Measurements from ENCODE around the gene ADAT2.
A peak's percentile ranks its signal among the peaks of the same experiment; 100 is the strongest.
"Not testable (repeated sequence)": the region's sequence is repeated elsewhere in the genome, so short reads cannot be mapped to it uniquely, and the experiment has no call there.

Gene ADAT2

GRCh38 chr6:143450453-143451371 is at the start of gene ADAT2, which contains the start of gene PEX3:
Gene ADAT2, minus strand, starts transcription at chr6:143450695. Its CDS starts 37 bp downstream, at chr6:143450658.
Gene PEX3, plus strand, starts transcription at chr6:143450805. Its CDS starts 238 bp downstream, at chr6:143451043.
- peak; percentile 82 for DNase-seq (ENCODE audit: low read depth)

- no peak for DNase-seq (ENCODE audit: low read depth)
These were observed 47.9 kb upstream of the ADAT2 start for GRCh38 chr6:143498428-143498827.

- DNase-seq (ENCODE audit: low read depth) = no peak
These were observed 46.5 kb upstream of the ADAT2 start for GRCh38 chr6:143496974-143497373.

DNA sequence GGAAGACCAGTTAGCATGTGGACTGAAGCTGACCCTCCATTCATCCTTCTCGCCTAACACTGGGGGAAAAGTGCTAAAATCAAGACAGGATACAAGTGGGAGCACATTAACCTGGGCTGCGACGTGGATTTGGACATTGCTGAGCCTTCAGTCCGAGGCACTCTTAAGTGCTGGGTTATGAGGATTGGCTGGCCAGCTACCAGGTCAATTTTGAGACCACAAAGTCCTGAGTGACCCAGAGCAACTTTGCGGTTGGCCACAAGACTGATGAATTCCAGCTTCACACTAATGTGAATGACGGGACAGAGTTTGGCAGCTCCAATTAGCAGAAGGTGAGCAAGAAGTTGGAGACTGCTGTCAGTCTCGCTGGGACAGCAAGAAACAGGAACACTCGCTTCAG is 40.3 kb upstream of the ADAT2 start:
- DNase-seq (ENCODE audit: low read depth) = no peak

DNA sequence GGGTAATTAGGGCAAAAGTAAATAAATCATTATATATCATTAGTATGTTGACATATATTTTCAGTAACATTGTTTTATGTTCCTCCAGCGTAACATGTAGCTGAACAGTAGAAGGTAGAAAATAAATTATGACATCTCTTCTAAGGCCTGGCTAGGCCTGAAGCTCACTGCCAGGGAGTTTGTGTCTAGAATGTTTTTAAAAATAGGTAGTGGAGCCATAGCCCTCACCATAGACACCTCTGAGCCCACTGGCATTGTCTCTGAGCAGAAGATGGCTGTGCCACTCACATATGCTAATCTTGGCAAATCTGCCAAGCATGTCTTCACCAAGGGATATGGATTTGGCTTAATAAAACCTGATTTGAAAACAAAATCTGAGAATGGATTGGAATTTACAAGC is 39.7 kb upstream of the ADAT2 start:
- DNase-seq (ENCODE audit: low read depth) = no peak

DNA sequence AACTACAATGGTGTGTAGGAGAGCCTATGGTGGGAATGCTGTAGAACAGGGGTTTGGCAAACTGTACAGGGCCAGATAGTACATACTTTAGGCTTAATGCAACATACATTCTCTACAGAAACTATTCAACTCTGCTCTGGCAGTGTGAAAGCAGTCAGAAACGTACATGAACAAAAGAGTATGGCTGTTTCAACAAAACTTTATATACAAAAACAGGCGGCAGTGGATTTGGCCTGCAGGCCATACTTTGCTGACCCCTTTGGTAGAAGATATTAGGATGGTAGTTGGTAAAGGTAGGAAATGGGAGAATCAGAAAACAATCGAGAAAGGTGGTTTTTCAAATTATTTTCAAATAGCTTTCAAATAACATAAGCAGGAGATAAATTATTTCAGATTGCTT is 36.3 kb upstream of the ADAT2 start:
- DNase-seq (ENCODE audit: low read depth) = no peak

GRCh38 chr6:143485967-143486366 is 35.5 kb upstream of the ADAT2 start:
- DNase-seq (ENCODE audit: low read depth) = no peak

- DNase-seq (ENCODE audit: low read depth) = no peak
These were observed 32.1 kb upstream of the ADAT2 start for GRCh38 chr6:143482593-143482992.

DNA sequence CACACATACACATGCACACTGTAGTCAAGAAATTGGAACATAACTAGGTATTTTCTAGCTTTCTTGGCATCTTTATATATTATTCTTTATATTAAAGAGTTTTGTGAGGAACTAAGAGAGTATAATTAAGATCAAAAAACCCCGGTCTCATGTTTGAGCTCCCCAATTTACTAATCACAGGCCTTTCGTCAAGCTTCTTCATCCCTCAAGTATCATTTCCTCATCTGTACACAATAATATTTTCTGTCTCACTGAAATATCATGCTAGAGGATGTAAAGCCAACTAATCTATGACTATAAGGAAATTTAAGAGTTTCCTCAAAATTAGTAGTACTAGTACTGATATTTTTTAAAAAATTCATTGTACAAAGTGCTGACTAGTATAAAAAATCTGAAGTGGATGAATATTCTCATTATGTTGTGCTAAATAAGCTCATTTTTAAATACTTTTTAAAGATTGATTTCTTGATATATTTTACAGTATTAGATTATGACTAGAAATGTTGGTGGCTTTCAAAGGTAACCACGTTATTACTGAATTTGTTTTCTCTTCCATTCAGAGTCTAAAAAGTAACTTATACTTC is 28.1 kb upstream of the ADAT2 start:
- no peak for DNase-seq (ENCODE audit: low read depth)

DNA sequence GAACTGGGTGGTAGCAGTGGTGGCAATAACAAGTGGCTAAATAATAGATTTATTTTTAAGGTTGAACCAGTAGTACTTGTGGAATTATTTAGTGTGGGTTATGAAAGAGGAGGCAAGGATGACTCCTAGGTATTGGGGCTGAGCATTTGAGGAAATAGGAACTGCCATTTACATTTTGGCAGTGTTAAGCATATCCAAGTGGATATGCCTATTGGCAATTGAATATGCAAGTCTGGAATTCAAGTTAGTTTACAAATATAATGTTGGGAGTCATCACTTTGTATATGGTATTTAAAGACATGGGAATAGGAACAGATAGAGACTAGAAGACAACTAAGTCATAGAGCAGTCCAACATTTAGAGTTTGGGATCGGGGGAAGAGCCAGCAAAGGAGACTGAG is 26.1 kb upstream of the ADAT2 start:
- no peak for DNase-seq (ENCODE audit: low read depth)

DNA sequence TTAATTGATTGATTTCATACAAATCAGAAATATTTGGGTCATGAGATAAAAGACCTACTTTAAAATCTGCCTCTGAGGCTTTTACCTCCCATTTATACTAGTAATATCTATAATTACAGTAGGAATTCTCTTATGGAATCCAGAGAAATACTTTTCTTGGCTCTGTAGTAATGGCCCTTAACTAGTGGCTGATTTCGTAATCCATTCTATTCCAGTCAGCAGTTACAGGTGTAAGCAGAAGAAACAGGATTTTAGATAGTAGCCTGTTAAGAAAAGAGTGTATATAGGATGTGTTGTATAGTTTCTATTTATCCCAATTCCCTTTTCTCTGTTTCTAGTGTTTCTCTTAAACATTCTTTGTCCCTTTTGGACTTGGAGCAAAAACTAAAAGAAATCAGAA is 21.3 kb upstream of the ADAT2 start:
- DNase-seq (ENCODE audit: low read depth) = no peak

DNA sequence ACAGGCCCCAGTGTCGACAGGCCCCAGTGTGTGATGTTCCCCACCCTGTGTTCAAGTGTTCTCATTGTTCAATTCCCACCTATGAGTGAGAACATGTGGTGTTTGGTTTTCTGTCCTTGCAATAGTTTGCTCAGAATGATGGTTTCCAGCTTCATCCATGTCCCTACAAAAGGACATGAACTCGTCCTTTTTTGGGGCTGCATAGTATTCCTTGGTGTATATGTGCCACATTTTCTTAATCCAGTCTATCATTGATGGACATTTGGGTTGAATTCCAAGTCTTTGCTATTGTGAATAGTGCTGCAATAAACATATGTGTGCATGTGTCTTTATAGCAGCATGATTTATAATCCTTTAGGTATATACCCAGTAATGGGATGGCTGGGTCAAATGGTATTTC is 18.3 kb upstream of the ADAT2 start:
- not testable (repeated sequence) for DNase-seq (ENCODE audit: low read depth)

DNA sequence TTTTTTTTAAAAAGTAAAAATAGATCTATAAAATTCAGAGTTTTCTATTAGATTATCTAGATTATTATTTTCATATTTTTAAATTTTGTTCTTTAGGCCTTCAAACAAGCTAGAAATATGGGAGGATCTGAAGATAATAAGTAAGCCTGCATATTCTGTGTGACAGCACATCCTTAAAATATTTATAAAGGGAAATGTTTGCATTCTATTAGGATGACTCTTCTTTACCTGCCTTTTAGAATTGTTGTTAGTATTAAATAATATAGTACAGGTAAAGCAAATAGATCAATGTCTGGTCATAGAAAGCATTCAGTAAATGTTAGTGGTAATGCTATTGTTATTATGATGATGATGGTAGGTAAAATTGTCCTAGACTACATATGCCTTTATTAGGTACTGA is 17.5 kb upstream of the ADAT2 start:
- DNase-seq (ENCODE audit: low read depth) = no peak

DNA sequence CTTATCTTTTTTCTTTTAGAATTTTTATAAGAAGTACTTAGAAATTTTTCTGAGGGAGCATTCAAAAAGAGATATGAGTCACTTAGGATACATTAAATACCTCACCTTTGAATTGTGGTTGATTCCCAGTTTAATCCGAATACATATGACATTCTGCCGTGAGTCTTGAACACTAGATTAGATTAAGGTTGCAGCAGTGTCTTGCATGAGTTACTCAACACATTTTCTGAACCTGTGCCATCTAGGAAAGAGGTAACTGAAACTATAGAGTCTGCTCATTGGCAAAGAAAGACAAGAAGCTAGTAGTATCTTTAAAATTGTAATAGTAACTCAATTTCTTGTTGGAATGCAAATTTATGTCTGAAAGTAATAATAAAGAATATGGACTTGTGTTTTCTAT is 15.1 kb upstream of the ADAT2 start:
- DNase-seq (ENCODE audit: low read depth) = no peak

DNA sequence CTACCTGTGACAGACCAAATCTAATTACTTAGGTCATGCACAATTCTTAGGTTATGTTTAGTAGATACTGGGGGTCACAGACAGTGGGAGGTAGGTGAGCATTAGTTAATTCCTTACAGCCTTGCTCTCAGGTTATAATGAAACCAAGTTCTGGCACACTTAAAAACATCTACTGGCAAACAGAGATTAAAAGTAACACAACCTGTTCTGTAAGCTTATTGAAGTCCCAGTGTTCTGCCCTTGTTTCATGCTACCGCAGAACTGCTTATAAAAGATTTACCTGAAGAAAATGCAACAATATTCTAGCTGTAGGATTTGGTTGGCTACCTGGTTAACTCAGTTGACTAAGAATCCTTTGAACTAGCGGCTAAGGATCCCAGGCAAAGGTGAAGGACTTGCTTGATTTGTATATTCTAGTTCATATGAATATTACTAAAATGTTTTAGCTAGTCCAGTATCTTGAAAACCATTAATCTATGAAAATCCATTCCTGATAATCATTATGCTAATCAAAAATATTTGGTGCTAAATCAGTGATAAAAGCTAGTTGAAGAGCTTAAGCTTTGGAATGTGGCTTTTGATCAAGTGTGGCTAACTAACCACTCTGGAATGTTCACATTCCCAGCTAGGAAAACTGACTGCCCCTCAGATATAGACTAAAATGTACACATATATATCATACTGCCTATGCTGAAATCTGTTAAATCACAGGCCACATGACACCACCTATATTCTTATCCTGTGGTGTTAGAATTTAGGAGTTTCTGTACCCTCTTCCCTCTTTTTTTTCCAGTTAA is 7.3 kb upstream of the ADAT2 start:
- no peak for DNase-seq (ENCODE audit: low read depth)

GRCh38 chr6:143451531-143451930 is 1.0 kb upstream of the ADAT2 start:
- DNase-seq (ENCODE audit: low read depth) = no peak

DNA sequence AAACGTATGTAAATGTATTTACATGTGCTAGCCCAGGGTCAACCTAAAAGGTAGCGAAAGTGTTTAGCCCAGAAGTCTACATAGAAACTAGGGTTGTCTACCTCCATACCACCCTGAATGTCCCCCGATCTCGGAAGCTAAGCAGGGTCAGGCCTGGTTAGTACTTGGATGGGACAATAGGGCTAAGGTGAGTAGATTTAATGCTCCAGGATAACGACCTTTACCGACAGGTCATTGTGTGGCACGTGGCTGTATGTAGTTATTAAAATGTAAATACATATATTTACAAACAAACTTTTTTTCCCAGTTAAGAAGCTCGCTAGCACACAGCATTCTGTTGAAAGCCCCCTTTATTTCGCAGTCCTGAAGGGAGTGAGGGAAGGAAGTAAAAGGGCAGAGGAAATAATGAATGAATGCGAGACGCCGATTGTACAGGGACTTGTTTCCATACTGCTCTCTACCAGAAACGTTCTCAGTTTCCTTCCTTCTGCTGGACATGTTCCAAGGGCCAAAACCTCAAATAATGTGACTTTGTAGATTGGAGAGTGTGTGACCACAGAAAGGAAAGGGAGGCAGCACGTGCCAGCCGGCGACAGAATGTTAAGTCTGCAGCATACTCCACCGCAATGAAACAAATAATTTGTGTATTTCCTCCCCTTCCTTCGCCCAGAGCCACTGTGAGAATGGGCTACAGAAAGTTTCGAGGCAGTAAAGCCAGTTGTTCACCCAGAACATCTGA is 612 bp downstream of the ADAT2 start:
- peak; percentile 9 for DNase-seq (ENCODE audit: low read depth)

- DNase-seq (ENCODE audit: low read depth) = no peak
These were observed 1.3 kb downstream of the ADAT2 start for GRCh38 chr6:143449082-143449713.

DNA sequence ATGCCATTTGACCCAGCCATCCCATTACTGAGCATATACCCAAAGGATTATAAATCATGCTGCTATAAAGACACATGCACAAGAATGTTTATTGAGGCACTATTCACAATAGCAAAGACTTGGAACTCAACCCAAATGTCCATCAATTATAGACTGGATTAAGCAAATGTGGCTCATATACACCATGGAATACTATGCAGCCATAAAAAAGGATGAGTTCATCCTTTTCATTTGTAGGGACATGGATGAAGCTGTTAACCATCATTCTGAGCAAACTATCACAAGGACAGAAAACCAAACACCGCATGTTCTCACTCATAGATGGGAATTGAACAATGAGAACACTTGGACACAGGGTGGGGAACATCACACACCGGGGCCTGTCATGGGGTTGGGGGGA is 2.6 kb downstream of the ADAT2 start:
- not testable (repeated sequence) for DNase-seq (ENCODE audit: low read depth)

- no peak for DNase-seq (ENCODE audit: low read depth)
These were observed 7.4 kb downstream of the ADAT2 start for GRCh38 chr6:143443096-143443495.
